Kidney (tissue), 14 donors: ENCODE results near the gene FITM1. TPM values are rescaled to one million over a fixed set of nuclear protein-coding genes. Genes with fewer than 3 reads are reported as not detected.

Source experiments
- DNase-seq, 5 donors: peaks; one replicate each; pipeline ENCODE4 v3.0.0-alpha.2; 2013 to 2020
- FAIRE-seq: peaks from 2 replicates; lab custom pipeline; 2012; peaks lifted over from hg19 to GRCh38; lab: Jason Lieb, UNC
- H3K27ac ChIP-seq, 2 donors: one replicate each; pipeline ENCODE4 v1.7.0; 2013; ENCODE audit warnings: low read depth in 2 of 2, low read length in 2 of 2, inconsistent platforms in 1 of 2
- H3K27me3 ChIP-seq: one replicate; pipeline ENCODE4 v1.7.1; 2013; ENCODE audit warnings: low read length, inconsistent platforms; ENCODE audit not compliant: control insufficient read depth, insufficient read depth
- H3K36me3 ChIP-seq, 3 donors: one replicate each; pipeline versions ENCODE4 v1.7.0 to v1.7.1; 2013; ENCODE audit warnings: low read length in 3 of 3, control low read depth in 1 of 3, inconsistent platforms in 1 of 3; ENCODE audit not compliant: insufficient read depth in 3 of 3, control insufficient read depth in 2 of 3
- H3K4me1 ChIP-seq, 3 donors: one replicate each; pipeline versions ENCODE4 v1.7.0 to v1.7.1; 2013; ENCODE audit warnings: low read length in 3 of 3, inconsistent platforms in 1 of 3, low read depth in 1 of 3; ENCODE audit not compliant: control insufficient read depth in 2 of 3, insufficient read depth in 2 of 3
- H3K4me3 ChIP-seq, 3 donors: one replicate each; pipeline versions ENCODE4 v1.7.0 to v1.8.1; 2013; ENCODE audit warnings: low read length in 3 of 3, control low read depth in 1 of 3, inconsistent platforms in 1 of 3
- H3K9ac ChIP-seq, 3 donors: one replicate each; pipeline versions ENCODE4 v1.7.0 to v1.7.1; 2013; ENCODE audit warnings: low read length in 3 of 3, control low read depth in 1 of 3, inconsistent platforms in 1 of 3
- H3K9me3 ChIP-seq, 3 donors: one replicate each; pipeline versions ENCODE4 v1.7.0 to v1.7.1; 2013; ENCODE audit warnings: low read length in 3 of 3, control low read depth in 1 of 3, inconsistent platforms in 1 of 3; ENCODE audit not compliant: control insufficient read depth in 2 of 3, insufficient read depth in 1 of 3
- intact Hi-C: fragments of 100-400 bp; cut with DNase I; formaldehyde crosslinking; loops from one replicate; pipeline ENCODE4 v1.11.1; 2022
- polyA plus RNA-seq: library from polyadenylated mRNA; stranded (reverse); fragments of 350-450 nt; fragmentation: Illumina TruSeq; extraction: RNeasy Lipid Tissue Mini Kit (QIAGEN cat#74804); gene quantifications from one replicate; pipeline ENCODE4 v1.2.3, GENCODE V29; 2014; ENCODE audit warnings: low read depth, low replicate concordance; ENCODE audit not compliant: insufficient read depth
- total RNA-seq: library from RNA; stranded (reverse); fragmentation: NEBNext Ultra II Directional; extraction: Animal tissue kit (Norgen Biotek cat#: 25700); gene quantifications from one replicate; pipeline ENCODE4 v1.2.1, GENCODE V29; 2021
- TF ChIP-seq, protein P1 (sequence below): IDR thresholded peaks from 3 replicates; pipeline ENCODE4 v1.5.1; 2012; ENCODE audit warnings: mild to moderate bottlenecking, moderate library complexity, borderline replicate concordance; ENCODE audit not compliant: insufficient read depth; ENCODE audit errors: extremely low read depth
- donor health status: control.
- donor health status: control.
- donor health status: control.
- donor health status: control.
- donor health status: control.
- donor health status: DM: yes; HTN: yes; CAD: no.
- donor health status: Normal renal cell carcinoma (clear cell type).

The FITM1 gene
- total and polyA plus RNA-seq, 2 donors from 2014 or later, result 1.2 to 1.3 TPM

DNA sequence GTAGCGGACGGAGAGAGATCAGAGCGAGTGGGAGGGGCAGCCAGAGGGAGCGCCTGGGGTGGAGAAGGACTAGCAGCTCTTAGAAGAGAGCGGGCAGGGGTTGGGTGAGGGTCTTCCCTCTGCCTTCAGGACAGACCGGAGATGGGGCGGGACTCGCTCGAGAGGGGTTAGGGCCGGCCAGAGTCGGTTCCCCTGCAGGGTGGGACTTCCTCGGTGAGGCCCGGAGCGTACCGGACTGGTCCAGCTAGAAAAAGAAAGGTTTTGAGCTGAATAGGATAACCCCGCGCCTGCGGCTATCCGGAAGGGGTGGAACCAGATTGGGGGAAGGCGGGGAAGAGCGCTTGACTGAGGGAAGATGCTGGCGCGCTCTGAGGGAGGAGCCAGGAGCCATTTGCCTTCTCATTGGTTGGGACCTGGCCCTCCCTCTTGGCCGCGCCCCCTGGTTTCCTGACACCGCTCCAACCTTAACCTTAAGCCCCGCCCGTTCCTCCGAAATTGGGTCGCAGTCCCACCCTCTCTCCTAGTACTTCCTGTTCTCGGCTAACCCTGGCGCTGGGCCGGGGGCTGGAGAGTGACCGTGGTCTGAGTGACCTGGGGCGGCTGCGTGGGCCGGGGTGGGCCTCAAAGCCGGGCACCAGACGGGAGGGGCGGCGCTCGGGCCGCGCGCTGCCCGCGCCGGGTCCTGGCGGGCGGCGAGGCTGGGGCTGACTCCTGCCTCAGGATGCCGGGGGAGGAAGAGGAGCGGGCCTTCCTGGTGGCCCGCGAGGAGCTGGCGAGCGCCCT, 16.7 kb downstream of the FITM1 start, which contains the start of gene RNF31:
Gene RNF31 (plus strand): TSS at position 521 of the 783 bp plus-strand sequence. CDS start 201 bp downstream, at position 722.
- TF ChIP-seq, protein P1, sequence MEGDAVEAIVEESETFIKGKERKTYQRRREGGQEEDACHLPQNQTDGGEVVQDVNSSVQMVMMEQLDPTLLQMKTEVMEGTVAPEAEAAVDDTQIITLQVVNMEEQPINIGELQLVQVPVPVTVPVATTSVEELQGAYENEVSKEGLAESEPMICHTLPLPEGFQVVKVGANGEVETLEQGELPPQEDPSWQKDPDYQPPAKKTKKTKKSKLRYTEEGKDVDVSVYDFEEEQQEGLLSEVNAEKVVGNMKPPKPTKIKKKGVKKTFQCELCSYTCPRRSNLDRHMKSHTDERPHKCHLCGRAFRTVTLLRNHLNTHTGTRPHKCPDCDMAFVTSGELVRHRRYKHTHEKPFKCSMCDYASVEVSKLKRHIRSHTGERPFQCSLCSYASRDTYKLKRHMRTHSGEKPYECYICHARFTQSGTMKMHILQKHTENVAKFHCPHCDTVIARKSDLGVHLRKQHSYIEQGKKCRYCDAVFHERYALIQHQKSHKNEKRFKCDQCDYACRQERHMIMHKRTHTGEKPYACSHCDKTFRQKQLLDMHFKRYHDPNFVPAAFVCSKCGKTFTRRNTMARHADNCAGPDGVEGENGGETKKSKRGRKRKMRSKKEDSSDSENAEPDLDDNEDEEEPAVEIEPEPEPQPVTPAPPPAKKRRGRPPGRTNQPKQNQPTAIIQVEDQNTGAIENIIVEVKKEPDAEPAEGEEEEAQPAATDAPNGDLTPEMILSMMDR, result no peak
- peak within 1 kb of the TSS; percentile 72 to 92 (median 79) for H3K9ac ChIP-seq
- peak within 1 kb of the TSS; percentile 91 to 98 for H3K27ac ChIP-seq
- peaks cover 4 to 29% (median 26%) of the 10 kb centered on the region in 3 donors for H3K36me3 ChIP-seq
- peak; percentile 94 for FAIRE-seq
- no peaks in the 10 kb centered on the region for H3K9me3 ChIP-seq
- peak within 1 kb of the TSS; percentile 84 to 94 (median 87) for H3K4me3 ChIP-seq
- no peaks in the 10 kb centered on the region for H3K27me3 ChIP-seq
- intact Hi-C loops, result no loop called here
- H3K4me1 ChIP-seq, result peaks cover 2 to 22% (median 11%) of the 10 kb centered on the region in 3 donors
- peak; percentile 98 to 99 (median 99) for DNase-seq

DNA sequence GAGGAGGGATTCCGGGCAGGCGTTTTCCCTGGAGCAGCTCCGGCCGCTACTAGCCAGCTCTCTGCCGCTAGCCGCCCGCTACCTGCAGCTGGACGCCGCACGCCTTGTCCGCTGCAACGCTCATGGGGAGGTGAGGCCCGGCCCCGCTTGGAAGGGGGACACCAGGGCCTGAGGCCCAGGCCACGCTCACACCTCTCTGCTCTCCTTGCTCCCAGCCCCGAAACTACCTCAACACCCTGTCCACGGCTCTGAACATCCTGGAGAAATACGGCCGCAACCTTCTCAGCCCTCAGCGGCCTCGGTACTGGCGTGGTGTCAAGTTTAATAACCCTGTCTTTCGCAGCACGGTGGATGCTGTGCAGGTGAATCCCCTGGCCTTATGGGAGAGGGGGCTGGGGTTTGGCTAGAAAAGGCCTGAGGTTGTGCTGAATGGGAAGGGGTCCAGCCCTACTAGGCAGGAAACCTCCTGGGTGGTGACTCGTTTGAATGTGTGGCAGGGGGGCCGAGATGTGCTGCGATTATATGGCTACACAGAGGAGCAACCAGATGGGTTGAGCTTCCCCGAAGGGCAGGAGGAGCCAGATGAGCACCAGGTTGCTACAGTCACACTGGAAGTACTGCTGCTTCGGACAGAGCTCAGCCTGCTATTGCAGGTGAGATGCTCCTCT, 17.4 kb downstream of the FITM1 start:
- H3K4me3 ChIP-seq, result peak overlapping the region; percentile 65 to 94 (median 77)
- H3K36me3 ChIP-seq, result peaks cover 4 to 33% (median 28%) of the 10 kb centered on the region in 3 donors
- no peak for FAIRE-seq
- no peaks in the 10 kb centered on the region for H3K27me3 ChIP-seq
- DNase-seq, result peak in 2 of 5 donors; percentile 56 to 87
- TF ChIP-seq, protein P1, result no peak
- peak overlapping the region; percentile 61 to 79 (median 66) for H3K9ac ChIP-seq
- H3K4me1 ChIP-seq, result peaks cover 2 to 20% (median 11%) of the 10 kb centered on the region in 3 donors
- peak overlapping the region; percentile 49 to 71 for H3K27ac ChIP-seq
- intact Hi-C loops, result no loop called here
- H3K9me3 ChIP-seq, result no peaks in the 10 kb centered on the region

DNA sequence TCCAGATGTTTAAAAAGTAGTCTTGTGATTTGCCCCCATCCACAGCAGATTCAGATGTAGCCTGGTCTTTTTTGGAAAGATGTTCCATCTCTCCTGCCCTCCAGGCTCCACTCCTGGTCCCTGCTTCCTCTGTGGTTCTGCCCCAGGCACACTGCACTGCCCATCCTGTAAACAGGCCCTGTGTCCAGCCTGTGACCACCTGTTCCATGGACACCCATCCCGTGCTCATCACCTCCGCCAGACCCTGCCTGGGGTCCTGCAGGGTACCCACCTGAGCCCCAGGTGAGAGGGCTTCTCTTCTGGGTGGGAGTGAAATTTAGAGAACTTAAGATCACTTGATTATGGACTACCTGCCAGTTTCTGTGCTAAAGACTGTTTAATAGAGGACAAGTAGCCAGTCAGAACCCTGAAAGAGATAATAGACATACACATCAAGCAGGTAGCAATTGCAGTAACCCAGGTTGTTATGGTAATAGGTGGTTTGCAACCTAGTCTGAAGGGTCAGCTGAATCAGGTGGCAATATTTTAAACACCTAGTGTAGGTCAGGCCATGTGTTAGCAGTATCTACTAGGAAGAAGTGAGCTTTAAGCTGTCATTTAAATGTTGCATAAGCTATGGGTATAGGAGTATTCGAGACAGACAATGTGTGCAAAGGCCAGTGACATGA, 19.0 kb downstream of the FITM1 start:
- DNase-seq, result peak in 1 of 5 donors; percentile 51
- no peak for FAIRE-seq
- no peaks in the 10 kb centered on the region for H3K9me3 ChIP-seq
- intact Hi-C loops, result no loop called here
- H3K27ac ChIP-seq, result no peak overlapping the region
- no peaks in the 10 kb centered on the region for H3K27me3 ChIP-seq
- no peak overlapping the region for H3K4me3 ChIP-seq
- H3K36me3 ChIP-seq, result peaks cover 4 to 35% (median 28%) of the 10 kb centered on the region in 3 donors
- TF ChIP-seq, protein P1, result no peak
- peaks cover 2 to 20% (median 11%) of the 10 kb centered on the region in 3 donors for H3K4me1 ChIP-seq
- no peak overlapping the region for H3K9ac ChIP-seq
